NCI-H226 (cell line): ENCODE results near the gene N4BP3.
A peak's percentile ranks its signal among the peaks of the same experiment; 100 is the strongest.

ENCODE experiments used
- DNase-seq: peaks from one replicate; pipeline ENCODE4 v3.0.0-alpha.2; 2015

N4BP3 gene

GRCh38 chr5:178150977-178151734 is 37.8 kb downstream of the N4BP3 start:
- DNase-seq = no peak

- DNase-seq = no peak
Measured at GRCh38 chr5:178152491-178153444, 39.4 kb downstream of the N4BP3 start.

- peak; percentile 95 for DNase-seq
Measured at GRCh38 chr5:178153530-178154340, 40.4 kb downstream of the N4BP3 start, which contains the start of gene NHP2. Gene NHP2 (minus strand): TSS chr5:178153885. CDS start chr5:178153817, 68 bp downstream.

- DNase-seq = no peak
Measured at GRCh38 chr5:178155065-178155464, 41.7 kb downstream of the N4BP3 start.

GRCh38 chr5:178160176-178160575 is 46.8 kb downstream of the N4BP3 start:
- DNase-seq = no peak

GRCh38 chr5:178162481-178162880 is 49.1 kb downstream of the N4BP3 start:
- DNase-seq = no peak

GRCh38 chr5:178163772-178164735 is 50.7 kb downstream of the N4BP3 start:
- DNase-seq = peak; percentile 46

- no peak for DNase-seq
Measured at GRCh38 chr5:178165581-178165980, 52.2 kb downstream of the N4BP3 start.

- DNase-seq = no peak
Measured at GRCh38 chr5:178170455-178170854, 57.1 kb downstream of the N4BP3 start.

GRCh38 chr5:178174456-178174855 is 61.1 kb downstream of the N4BP3 start:
- DNase-seq = no peak
